Spleen (tissue), 7 donors: ENCODE measurements around the gene MYH14.

Source experiments
- POLR2A ChIP-seq, 3 donors: fragments of 450-650 bp; IDR thresholded peaks; one replicate each; pipeline ENCODE4 v1.5.1; 2017; ENCODE audit warnings: antibody characterized with exemption in 3 of 3, mild to moderate bottlenecking in 1 of 3
- POLR2AphosphoS5 ChIP-seq, 3 donors: sonication (generic); formaldehyde crosslinking; IDR thresholded peaks; one replicate each; pipeline ENCODE4 v1.5.1; 2017; ENCODE audit warnings: antibody characterized with exemption in 3 of 3
- TF ChIP-seq, protein P1 (sequence below), 11 experiments: fragments of 200-600 bp in 7 of 11; fragments of 450-650 bp in 4 of 11; sonication (generic) in 4 of 11; IDR thresholded peaks in 8 of 11; conservative IDR thresholded peaks in 3 of 11; 1 replicate in 7 of 11; 2 replicates in 4 of 11; pipeline versions ENCODE4 v1.4.0 to v1.8.0; 2016 to 2021; ENCODE audit warnings: antibody characterized with exemption in 11 of 11, inconsistent platforms in 4 of 11, mild to moderate bottlenecking in 1 of 11
- donor health status: DM: no; HTN: no; CAD: no; lungs with moderate emphysema.
- donor health status: DM: no; HTN: no; CAD: no.
- donor health status: DM: no; HTN: no; CAD: no.

- TF ChIP-seq, protein P1, sequence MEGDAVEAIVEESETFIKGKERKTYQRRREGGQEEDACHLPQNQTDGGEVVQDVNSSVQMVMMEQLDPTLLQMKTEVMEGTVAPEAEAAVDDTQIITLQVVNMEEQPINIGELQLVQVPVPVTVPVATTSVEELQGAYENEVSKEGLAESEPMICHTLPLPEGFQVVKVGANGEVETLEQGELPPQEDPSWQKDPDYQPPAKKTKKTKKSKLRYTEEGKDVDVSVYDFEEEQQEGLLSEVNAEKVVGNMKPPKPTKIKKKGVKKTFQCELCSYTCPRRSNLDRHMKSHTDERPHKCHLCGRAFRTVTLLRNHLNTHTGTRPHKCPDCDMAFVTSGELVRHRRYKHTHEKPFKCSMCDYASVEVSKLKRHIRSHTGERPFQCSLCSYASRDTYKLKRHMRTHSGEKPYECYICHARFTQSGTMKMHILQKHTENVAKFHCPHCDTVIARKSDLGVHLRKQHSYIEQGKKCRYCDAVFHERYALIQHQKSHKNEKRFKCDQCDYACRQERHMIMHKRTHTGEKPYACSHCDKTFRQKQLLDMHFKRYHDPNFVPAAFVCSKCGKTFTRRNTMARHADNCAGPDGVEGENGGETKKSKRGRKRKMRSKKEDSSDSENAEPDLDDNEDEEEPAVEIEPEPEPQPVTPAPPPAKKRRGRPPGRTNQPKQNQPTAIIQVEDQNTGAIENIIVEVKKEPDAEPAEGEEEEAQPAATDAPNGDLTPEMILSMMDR (IDR thresholded peaks at IDR 0.05 in 8 of 11, conservative IDR thresholded peaks at IDR 0.05 in 3 of 11) = no peak
- TF ChIP-seq POLR2A (IDR thresholded peaks at IDR 0.05) (no peak), POLR2AphosphoS5 (IDR thresholded peaks at IDR 0.05) (no peak)
Observed at GRCh38 chr19:50280074-50280473, 76.7 kb downstream of the MYH14 start.
